ENCODE data around the gene ECE2.

DNA sequence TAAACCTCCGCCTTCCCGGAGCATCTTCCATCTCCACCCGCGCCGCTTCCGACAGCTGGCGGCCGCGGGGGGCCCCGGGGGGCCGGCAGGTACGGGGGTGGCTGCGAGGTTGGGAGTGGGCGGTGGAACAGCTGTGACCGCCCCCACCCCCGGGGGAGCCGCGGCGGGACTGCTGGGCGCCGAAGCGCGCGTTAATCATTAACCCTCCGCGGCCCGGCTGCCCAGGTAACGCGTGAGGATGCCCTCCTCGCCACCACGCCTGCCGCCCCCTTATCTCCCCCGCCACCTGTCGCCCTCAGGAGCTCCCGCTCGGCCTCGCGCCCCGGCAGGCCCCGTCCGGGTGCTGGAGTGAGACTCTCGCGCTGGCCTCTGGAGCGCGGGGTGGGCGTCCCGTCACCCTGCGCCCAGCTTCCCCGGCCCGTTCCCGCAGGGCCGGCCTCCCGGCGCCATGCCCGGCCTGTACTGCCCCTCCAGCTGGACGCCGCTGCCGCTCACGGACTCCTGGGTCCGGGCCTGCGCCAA, 45.7 kb upstream of the ECE2 start:
- TF ChIP-seq, protein P1, sequence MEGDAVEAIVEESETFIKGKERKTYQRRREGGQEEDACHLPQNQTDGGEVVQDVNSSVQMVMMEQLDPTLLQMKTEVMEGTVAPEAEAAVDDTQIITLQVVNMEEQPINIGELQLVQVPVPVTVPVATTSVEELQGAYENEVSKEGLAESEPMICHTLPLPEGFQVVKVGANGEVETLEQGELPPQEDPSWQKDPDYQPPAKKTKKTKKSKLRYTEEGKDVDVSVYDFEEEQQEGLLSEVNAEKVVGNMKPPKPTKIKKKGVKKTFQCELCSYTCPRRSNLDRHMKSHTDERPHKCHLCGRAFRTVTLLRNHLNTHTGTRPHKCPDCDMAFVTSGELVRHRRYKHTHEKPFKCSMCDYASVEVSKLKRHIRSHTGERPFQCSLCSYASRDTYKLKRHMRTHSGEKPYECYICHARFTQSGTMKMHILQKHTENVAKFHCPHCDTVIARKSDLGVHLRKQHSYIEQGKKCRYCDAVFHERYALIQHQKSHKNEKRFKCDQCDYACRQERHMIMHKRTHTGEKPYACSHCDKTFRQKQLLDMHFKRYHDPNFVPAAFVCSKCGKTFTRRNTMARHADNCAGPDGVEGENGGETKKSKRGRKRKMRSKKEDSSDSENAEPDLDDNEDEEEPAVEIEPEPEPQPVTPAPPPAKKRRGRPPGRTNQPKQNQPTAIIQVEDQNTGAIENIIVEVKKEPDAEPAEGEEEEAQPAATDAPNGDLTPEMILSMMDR (IDR thresholded peaks at IDR 0.05), result no peak
- no peak for TF ChIP-seq POLR2A (IDR thresholded peaks at IDR 0.05)
- no peak for TF ChIP-seq POLR2AphosphoS5 (IDR thresholded peaks at IDR 0.05)
- no peak for TF ChIP-seq EP300 (IDR thresholded peaks at IDR 0.05)

Measured in stomach (tissue), 4 donors.